SH-SY5Y (cell line): ENCODE measurements around the gene TAOK3.

ENCODE experiments used
- GATA2 ChIP-seq: IDR thresholded peaks from 2 replicates; pipeline ENCODE4 v1.6.1; 2011; ENCODE audit warnings: mild to moderate bottlenecking, low read depth, low read length
- GATA3 ChIP-seq: IDR thresholded peaks from 2 replicates; pipeline ENCODE4 v1.6.1; 2011; ENCODE audit warnings: low read depth, mild to moderate bottlenecking, low read length, moderate library complexity

DNA sequence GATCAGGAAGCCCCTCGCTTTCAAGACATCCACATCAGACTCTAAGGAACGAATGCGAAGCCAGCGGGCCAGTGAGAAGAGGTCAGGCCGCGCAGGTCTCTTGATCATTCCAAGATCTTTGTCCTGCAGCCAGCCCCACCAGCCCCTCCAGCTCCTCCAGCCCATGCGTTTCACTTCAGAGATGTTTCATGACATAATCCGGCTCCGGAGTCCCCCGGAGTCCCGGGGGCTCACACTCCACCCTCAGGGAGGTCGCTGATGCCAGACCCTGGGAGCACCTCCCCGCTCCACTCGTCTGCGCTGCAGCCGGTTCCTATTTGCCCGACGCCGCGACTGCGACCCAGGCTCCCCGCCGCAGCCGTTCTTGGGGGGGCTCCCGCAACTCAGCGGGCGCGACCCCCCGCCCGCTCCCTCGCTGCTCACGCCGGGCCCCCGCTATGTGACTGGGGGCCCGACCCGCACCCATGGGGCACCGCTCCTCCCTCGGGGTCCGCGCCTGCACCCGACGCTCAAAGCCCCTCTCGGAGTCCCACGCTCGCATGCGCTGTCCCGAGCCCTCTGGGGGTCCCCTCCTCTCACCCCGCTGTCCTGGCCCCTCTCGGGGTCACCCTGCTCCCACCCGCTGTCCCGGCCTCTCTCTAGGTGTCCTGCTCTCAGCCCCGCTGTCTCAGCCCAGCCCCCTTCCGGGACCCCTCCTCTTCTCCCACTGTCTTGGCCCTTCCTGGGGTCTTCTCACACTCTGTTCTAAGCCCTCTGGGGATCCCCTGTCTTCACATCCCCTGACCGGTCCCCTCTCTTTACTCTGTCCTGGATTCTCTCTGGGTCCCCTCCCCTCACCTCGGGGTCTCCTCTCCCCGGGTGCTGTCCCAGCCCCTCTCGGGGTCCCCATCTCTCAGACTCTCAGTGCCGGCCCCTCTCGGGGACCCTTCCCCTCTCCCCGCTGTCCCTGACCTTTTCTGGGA, 1.1 kb downstream of the TAOK3 start:
- TF ChIP-seq GATA2 (no peak), GATA3 (no peak)
